GM18873 (cell line): ENCODE data around the gene TMEM175.
"Not testable (repeated sequence)": the region's sequence is repeated elsewhere in the genome, so short reads cannot be mapped to it uniquely, and the experiment has no call there.

ENCODE experiments used
- ATAC-seq: cut with Tn5 transposase; IDR thresholded peaks from one replicate; pipeline ENCODE4 v1.9.1; 2021; ENCODE audit warnings: mild to moderate bottlenecking, moderate library complexity, moderate number of reproducible peaks; ENCODE audit not compliant: unreplicated experiment, low FRiP score

Gene TMEM175

DNA sequence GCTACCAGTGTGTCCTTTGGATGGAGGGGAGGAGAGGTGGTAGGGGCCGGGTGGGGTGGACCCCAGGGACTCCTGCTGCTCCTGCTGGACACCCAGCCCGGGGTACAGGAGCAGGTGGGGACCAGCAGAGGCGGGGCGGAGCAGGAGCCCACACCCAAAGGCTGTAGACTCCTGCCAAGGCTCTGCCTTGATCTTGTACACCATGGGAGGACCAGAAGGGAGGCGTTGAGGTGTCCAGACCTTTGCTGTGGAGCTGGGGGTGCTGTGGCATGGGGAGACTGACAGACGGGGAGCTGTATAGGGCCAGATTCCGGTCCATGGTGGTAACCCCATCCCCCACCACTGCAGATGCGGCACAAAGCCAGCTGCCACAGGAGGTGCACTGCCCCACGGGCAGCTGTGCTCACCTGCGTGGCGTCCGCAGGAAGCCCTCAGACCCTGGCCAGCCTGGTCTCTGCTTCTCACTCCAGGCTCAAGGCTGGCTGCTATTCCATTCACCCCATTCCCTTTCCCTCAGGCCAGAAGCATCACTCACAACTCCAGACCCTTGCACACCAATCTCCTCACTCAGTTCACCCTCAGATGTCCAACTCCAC is 65.9 kb downstream of the TMEM175 start:
- no peak for ATAC-seq

DNA sequence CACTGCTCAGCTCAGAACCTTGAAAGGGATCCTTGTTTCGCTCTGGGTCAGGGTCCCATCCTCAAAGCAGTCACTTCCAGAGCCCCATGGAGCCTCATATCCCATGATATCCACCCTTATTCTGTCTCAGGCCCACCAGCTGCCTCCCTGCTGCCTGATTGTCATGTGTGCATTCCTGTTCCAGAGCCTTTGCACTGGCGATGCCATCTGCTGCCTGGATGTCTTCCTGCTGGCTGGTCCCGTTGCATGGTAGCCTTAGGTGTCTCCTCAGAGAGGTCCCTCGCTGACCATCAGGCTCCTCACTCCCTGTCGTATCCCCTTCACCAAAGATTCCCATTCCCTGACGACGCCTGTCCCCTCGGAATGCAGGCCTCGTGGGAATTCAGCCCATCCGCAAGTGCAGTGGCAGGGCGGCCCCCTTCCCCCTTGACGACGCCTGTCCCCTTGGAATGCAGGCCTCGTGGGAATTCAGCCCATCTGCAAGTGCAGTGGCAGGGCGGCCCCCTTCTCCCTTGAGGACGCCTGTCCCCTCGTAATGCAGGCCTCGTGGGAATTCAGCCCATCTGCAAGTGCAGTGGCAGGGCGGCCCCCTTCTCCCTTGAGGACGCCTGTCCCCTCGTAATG is 67.1 kb downstream of the TMEM175 start:
- ATAC-seq = not testable (repeated sequence)

DNA sequence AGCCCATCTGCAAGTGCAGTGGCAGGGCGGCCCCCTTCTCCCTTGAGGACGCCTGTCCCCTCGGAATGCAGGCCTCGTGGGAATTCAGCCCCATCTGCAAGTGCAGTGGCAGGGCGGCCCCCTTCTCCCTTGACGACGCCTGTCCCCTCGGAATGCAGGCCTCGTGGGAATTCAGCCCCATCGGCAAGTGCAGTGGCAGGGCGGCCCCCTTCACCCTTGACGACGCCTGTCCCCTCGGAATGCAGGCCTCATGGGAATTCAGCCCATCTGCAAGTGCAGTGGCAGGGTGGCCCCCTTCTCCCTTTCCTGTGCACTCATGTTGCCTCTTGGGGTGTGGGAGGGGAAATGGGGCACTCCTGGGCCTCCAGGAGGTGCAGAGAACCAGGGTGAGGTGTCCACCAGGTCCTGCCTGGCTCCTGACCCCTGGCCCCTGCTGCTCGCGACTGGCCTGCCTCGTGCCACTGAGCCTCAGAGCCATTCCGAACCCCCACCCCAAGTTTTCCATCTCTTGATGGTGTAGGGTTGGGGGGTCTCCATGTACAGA is 67.7 kb downstream of the TMEM175 start:
- ATAC-seq = no peak

DNA sequence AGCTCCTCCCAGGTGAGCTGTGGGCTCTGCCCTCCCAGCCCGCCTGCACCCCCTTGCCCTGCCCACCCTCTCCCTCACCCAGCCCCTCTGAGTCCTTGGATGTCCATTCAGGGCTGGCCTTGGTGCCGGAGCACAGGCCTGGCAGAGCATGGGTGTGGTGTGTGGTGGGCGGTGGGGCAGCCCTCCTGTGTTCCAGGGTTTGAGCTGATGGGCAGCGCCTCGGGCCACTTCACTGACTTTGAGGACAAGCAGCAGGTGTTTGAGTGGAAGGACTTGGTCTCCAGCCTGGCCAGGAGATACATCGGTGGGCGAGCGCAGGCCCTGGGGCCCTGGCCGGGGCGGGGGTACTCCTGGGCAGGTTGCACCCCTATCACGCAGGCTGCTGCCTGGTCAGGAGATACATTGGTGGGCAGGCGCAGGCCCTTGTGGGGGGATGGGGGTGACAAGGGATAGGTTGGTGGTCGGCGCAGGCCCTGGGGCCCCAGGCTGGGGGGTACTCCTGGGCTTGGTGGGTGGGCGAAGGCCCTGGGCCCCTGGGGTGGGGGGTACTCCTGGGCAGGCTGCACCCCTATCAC is 68.5 kb downstream of the TMEM175 start:
- ATAC-seq = no peak

DNA sequence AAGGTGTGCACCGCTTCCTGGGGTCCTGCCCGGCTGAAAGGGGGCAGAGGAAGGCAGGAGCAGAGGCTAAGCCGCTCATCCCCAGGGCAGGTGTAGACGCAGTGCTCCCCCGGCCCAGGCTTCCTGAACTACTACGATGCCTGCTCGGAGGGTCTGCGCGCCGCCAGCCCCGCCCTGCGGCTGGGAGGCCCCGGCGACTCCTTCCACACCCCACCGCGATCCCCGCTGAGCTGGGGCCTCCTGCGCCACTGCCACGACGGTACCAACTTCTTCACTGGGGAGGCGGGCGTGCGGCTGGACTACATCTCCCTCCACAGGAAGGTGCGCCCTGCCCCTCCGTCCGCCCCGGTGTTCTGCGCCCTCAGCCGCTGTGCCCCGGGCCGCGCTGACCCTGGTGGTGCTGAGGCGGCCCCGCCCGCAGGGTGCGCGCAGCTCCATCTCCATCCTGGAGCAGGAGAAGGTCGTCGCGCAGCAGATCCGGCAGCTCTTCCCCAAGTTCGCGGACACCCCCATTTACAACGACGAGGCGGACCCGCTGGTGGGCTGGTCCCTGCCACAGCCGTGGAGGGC is 69.4 kb downstream of the TMEM175 start:
- no peak for ATAC-seq

DNA sequence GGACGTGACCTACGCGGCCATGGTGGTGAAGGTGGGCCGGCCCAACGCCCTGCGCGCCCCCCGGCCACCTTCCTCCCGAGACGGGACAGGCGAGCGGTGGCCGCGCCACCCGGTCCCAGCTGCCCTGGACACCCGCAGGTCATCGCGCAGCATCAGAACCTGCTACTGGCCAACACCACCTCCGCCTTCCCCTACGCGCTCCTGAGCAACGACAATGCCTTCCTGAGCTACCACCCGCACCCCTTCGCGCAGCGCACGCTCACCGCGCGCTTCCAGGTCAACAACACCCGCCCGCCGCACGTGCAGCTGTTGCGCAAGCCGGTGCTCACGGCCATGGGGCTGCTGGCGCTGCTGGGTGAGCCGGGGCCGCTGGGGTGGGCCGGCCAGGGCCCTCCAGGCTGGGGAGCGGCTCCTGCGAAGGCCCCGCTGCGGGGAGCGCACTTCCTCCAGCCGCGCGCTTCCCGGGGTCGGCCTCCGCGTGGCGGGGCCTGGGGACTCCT is 69.9 kb downstream of the TMEM175 start:
- no peak for ATAC-seq

DNA sequence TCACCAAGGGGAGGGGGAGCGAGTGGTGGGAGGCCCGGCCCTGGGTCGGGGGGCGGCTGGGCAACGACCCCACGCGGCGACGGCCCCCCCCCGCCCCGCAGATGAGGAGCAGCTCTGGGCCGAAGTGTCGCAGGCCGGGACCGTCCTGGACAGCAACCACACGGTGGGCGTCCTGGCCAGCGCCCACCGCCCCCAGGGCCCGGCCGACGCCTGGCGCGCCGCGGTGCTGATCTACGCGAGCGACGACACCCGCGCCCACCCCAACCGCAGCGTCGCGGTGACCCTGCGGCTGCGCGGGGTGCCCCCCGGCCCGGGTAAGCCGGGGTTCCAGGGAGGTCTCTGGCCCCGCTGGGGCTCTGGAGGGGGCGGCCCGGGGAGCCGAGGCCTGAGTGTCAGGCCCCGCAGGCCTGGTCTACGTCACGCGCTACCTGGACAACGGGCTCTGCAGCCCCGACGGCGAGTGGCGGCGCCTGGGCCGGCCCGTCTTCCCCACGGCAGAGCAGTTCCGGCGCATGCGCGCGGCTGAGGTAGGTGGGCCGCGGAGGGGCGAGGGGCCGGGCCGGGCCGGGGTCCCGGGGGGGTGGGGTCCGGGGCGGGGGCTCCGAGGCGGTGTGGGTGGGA is 70.5 kb downstream of the TMEM175 start:
- ATAC-seq = no peak

DNA sequence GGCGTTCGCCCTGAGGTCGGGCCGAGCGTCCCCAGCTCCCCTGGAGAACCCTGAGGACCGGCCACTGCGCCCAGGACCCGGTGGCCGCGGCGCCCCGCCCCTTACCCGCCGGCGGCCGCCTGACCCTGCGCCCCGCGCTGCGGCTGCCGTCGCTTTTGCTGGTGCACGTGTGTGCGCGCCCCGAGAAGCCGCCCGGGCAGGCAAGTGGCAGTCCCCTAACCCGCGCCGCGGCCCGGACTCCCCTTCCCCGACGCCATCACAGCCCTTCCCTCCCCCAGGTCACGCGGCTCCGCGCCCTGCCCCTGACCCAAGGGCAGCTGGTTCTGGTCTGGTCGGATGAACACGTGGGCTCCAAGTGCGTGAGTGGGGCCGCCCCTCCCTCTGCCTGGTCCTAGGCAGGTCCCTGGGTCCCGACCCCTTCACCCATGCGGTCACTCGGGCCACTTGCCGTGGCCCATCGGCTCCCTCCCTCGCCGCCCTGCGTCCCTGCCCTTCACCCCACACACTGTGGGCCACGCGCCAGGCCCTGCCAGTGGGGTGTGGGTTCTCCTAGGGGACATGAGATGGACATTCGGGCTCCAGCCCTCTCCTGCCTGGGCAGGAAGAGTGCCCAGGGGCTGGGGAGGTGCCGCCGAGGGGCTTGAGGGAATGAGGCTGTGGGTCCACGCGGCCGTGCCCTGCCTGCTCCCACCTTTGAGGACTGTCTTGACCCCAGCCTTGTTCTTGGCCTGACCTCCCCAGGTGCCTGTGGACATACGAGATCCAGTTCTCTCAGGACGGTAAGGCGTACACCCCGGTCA is 71.2 kb downstream of the TMEM175 start:
- ATAC-seq = no peak

DNA sequence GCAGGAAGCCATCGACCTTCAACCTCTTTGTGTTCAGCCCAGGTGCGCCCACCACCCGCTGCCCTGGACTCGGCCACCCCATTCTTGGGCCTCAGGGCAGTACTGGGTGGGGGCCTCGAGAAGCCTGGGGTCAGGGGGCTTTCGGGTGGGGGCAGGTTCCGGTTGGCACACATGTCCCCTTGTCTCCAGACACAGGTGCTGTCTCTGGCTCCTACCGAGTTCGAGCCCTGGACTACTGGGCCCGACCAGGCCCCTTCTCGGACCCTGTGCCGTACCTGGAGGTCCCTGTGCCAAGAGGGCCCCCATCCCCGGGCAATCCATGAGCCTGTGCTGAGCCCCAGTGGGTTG is 71.8 kb downstream of the TMEM175 start:
- no peak for ATAC-seq

DNA sequence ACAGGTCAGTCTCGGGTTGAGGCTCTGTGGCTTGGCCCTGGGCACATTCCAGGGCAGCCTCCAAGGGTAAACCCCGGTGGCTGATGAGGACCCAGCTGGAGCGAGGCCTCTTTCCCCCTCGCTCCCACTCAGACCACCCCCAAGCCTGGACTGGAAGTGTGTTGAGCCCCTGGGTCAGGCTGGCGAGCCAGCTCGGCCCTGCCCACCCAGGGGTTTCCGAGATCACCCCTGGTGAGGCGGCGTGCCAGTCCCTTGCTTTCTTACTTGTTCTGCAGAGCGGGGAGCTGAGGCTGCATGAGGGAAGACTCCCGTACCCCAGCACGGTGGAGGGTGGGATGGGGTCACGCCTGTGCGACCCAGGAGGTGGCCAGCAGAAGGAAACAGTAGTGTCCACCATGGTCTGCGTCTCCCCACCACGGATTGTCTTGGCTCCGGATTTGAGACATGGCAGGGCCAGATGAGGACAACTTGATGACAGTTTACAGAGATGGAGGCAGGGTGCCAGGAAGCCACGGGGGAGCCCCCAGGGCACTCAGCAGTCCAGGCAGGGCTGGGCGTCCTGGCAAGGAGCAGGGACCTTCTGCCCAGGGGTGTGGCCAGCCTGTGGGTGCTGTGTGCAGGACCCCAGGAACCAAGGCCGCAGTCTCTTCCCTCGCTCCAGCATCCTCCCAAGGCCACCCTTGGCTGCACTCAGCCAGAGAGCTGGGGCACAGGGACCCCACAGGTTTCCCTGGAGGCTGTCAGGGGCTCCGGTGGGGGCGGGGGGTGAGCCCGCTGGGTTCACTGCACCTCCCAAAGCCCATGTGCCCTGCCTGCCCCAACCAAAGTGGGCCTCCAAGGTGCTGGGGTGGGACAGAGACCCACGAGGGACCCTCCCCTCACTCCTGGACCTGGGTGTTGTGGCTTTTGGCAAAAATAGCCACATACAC is 72.6 kb downstream of the TMEM175 start:
- no peak for ATAC-seq

DNA sequence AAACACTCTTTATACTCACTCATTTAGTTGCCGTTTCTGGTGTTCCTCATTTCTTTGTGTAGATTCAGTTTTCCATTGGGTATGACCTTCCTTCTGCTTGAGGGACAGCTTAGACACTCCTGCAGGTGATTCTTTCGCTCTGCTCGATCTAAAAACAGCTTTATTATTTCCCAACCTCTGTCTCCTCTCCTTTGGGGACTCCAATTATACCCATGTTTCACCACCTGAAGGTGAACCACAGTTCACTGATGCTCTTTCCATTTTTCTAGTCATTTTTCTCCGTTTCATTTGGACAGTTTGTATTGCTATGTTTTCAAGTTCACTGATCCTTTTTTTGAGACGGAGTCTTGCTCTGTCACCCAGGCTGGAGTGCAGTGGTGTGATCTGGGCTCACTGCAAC is 74.6 kb downstream of the TMEM175 start:
- ATAC-seq = no peak
